ENCODE results near the gene FAM171A1.

- TF ChIP-seq GATA2 (CRISPR knock-in tag; IDR thresholded peaks at IDR 0.05): no peak
- no peak for TF ChIP-seq MAX (IDR thresholded peaks at IDR 0.05; ENCODE audit: low read depth)
- no peak for TF ChIP-seq CTCF (IDR thresholded peaks at IDR 0.05)
- TF ChIP-seq RCOR1 (IDR thresholded peaks at IDR 0.05; ENCODE audit: low read length): no peak
- TF ChIP-seq POLR2AphosphoS5 (IDR thresholded peaks at IDR 0.05; ENCODE audit: low read depth, low read length): no peak
- no peak for TF ChIP-seq EP300 (IDR thresholded peaks at IDR 0.05; ENCODE audit: borderline replicate concordance in 1 of 2, low read depth in 1 of 2, low read length in 1 of 2)
- no peak for TF ChIP-seq FOXJ3 (CRISPR knock-in tag; IDR thresholded peaks at IDR 0.05)
- no peak for TF ChIP-seq RFX5 (IDR thresholded peaks at IDR 0.05; ENCODE audit: low read length)
- no peak for TF ChIP-seq NFIC (IDR thresholded peaks at IDR 0.05; ENCODE audit: borderline replicate concordance)
- no peak for TF ChIP-seq PBX3 (IDR thresholded peaks at IDR 0.05)
- TF ChIP-seq RAD21 (IDR thresholded peaks at IDR 0.05; ENCODE audit: low read length): no peak
- no peak for TF ChIP-seq CHD2 (IDR thresholded peaks at IDR 0.05; ENCODE audit: low read length, partially characterized antibody)
- TF ChIP-seq USF2 (IDR thresholded peaks at IDR 0.05; ENCODE audit: borderline replicate concordance, low read depth, low read length): no peak
- TF ChIP-seq ZBTB33 (IDR thresholded peaks at IDR 0.05; ENCODE audit: borderline replicate concordance, low read depth): no peak
Measured at GRCh38 chr10:15378569-15378968, 7.5 kb upstream of the FAM171A1 start.
